PC-3 (cell line): Measurements from ENCODE around the gene AXIN2. TPM values are rescaled to one million over a fixed set of nuclear protein-coding genes. Genes with fewer than 3 reads are reported as not detected.

Experiments
- ATAC-seq: fragments of 200-7000 bp; cut with Tn5 transposase; 2 replicates; pipeline ENCODE4 v1.9.1; 2020; ENCODE audit warnings: mild to moderate bottlenecking, moderate library complexity
- BruUV-seq: library from RNA; stranded (reverse); fragments of 400-500 nt; replicated peaks from 2 replicates; lab custom pipeline; 2021; lab: Mats Ljungman, UMichigan
- CTCF ChIA-PET: fragments of 300-600 bp; sonication (Branson Sonifier 250); formaldehyde crosslinking; loops from one replicate; lab custom pipeline; 2022; ENCODE audit warnings: antibody characterized with exemption; lab: Charles Lee
- POLR2A ChIA-PET: fragments of 300-600 bp; sonication (Branson Sonifier 250); formaldehyde crosslinking; loops from one replicate; lab custom pipeline; 2022; ENCODE audit warnings: antibody characterized with exemption; ENCODE audit not compliant: unreplicated experiment; lab: Charles Lee
- DNase-seq: peaks from one replicate; pipeline ENCODE4 v3.0.0-alpha.2; 2015
- H2AFZ ChIP-seq: fragments of 300-600 bp; sonication (generic); 2 replicates; pipeline ENCODE4 v1.6.0; 2016; ENCODE audit warnings: antibody characterized with exemption, low read length
- H3F3A ChIP-seq: fragments of 300-600 bp; sonication (generic); one replicate; pipeline ENCODE4 v1.6.0; 2017; ENCODE audit warnings: antibody characterized with exemption, low read length, control low read depth, mild to moderate bottlenecking; ENCODE audit not compliant: unreplicated experiment
- H3K27ac ChIP-seq: fragments of 300-600 bp; sonication (generic); 2 replicates; pipeline ENCODE4 v1.5.1; 2016; ENCODE audit warnings: mild to moderate bottlenecking, low read length
- H3K27me3 ChIP-seq: fragments of 300-600 bp; sonication (generic); 2 replicates; pipeline ENCODE4 v1.6.1; 2016; ENCODE audit warnings: low read length, mixed read lengths
- H3K36me3 ChIP-seq: fragments of 300-600 bp; sonication (generic); 2 replicates; pipeline ENCODE4 v1.6.1; 2016; ENCODE audit warnings: low read depth, mixed run types, low read length, mixed read lengths
- H3K4me1 ChIP-seq: fragments of 300-600 bp; sonication (generic); 2 replicates; pipeline ENCODE4 v1.5.1; 2016; ENCODE audit warnings: low read length; ENCODE audit not compliant: insufficient read depth
- H3K4me2 ChIP-seq: fragments of 300-600 bp; sonication (generic); 2 replicates; pipeline ENCODE4 v1.6.0; 2016; ENCODE audit warnings: low read length
- H3K4me3 ChIP-seq: fragments of 300-600 bp; sonication (generic); 2 replicates; pipeline ENCODE4 v1.5.1; 2016; ENCODE audit warnings: mild to moderate bottlenecking, low read length, mixed read lengths
- H3K79me2 ChIP-seq: fragments of 300-600 bp; sonication (generic); 2 replicates; pipeline ENCODE4 v1.6.1; 2017; ENCODE audit warnings: low read length, mixed read lengths
- H3K9ac ChIP-seq: fragments of 300-600 bp; sonication (generic); 2 replicates; pipeline ENCODE4 v1.6.0; 2016; ENCODE audit warnings: mild to moderate bottlenecking, low read length
- H3K9me2 ChIP-seq: fragments of 300-600 bp; sonication (generic); replicated peaks from 2 replicates; pipeline ENCODE4 v1.6.1; 2016; ENCODE audit warnings: mixed run types, low read length, mixed read lengths
- H3K9me3 ChIP-seq: fragments of 300-600 bp; sonication (generic); 2 replicates; pipeline ENCODE4 v1.6.1; 2016; ENCODE audit warnings: low read length, mixed read lengths
- H4K20me1 ChIP-seq: fragments of 300-600 bp; sonication (generic); 2 replicates; pipeline ENCODE4 v1.6.1; 2016; ENCODE audit warnings: low read length, mixed read lengths
- CTCF ChIP-seq: fragments of 300-600 bp; sonication (generic); conservative IDR thresholded peaks from 2 replicates; pipeline ENCODE4 v1.5.1; 2017; ENCODE audit warnings: antibody characterized with exemption, low read depth, mild to moderate bottlenecking, low read length
- EZH2 ChIP-seq: fragments of 300-600 bp; sonication (generic); IDR thresholded peaks from one replicate; pipeline ENCODE4 v1.6.1; 2017; ENCODE audit warnings: antibody characterized with exemption, mild to moderate bottlenecking, low read length; ENCODE audit not compliant: unreplicated experiment
- EZH2phosphoT487 ChIP-seq: fragments of 300-600 bp; sonication (generic); IDR thresholded peaks from 2 replicates; pipeline ENCODE4 v1.6.1; 2018; ENCODE audit warnings: mild to moderate bottlenecking, antibody characterized with exemption, low read length, borderline replicate concordance
- intact Hi-C: fragments of 100-400 bp; cut with micrococcal nuclease; formaldehyde crosslinking; loops from 2 replicates; pipeline ENCODE4 v1.9.0; 2023
- total RNA-seq: library from RNA; depleted of rRNA; stranded (reverse); fragments of >200 nt; gene quantifications from 2 replicates; pipeline ENCODE4 v1.2.3, GENCODE V29; 2014

The AXIN2 gene
- total RNA-seq, 1 experiment from 2014 or later: 2.0 TPM

GRCh38 chr17:65576939-65577338, 15.5 kb upstream of the AXIN2 start:
- no peak for DNase-seq
- no peaks in the 10 kb centered on the region for H3K27me3 ChIP-seq
- no peak overlapping the region for H3K27ac ChIP-seq
- H3K4me3 ChIP-seq: no peak overlapping the region
- no peaks in the 10 kb centered on the region for H3F3A ChIP-seq
- H3K9ac ChIP-seq: no peak overlapping the region
- H2AFZ ChIP-seq: no peak overlapping the region
- no peaks in the 10 kb centered on the region for H3K36me3 ChIP-seq
- no peaks in the 10 kb centered on the region for H3K79me2 ChIP-seq
- intact Hi-C loops: no loop called here
- TF ChIP-seq CTCF: no peak
- no peak for TF ChIP-seq EZH2phosphoT487
- no peak for TF ChIP-seq EZH2
- no peak overlapping the region for H3K4me2 ChIP-seq
- no peaks in the 10 kb centered on the region for H4K20me1 ChIP-seq
- H3K4me1 ChIP-seq: no peaks in the 10 kb centered on the region
- ATAC-seq: no peak
- BruUV-seq: no TSS peak
- ChIA-PET POLR2A (no interaction called here), CTCF (no interaction called here)
- no peaks in the 10 kb centered on the region for H3K9me3 ChIP-seq
- no peaks in the 10 kb centered on the region for H3K9me2 ChIP-seq

- Histone ChIP-seq H3K9ac (no peak overlapping the region), H3K4me1 (no peaks in the 10 kb centered on the region), H3K9me2 (no peaks in the 10 kb centered on the region), H3K79me2 (no peaks in the 10 kb centered on the region), H3K27ac (no peak overlapping the region), H3K4me2 (no peak overlapping the region), H3K4me3 (no peak overlapping the region), H3K27me3 (no peaks in the 10 kb centered on the region), H2AFZ (no peak overlapping the region), H3F3A (no peaks in the 10 kb centered on the region), H3K36me3 (no peaks in the 10 kb centered on the region), H3K9me3 (no peaks in the 10 kb centered on the region), H4K20me1 (no peaks in the 10 kb centered on the region)
- no peak for ATAC-seq
- ChIA-PET CTCF (no interaction called here), POLR2A (no interaction called here)
- intact Hi-C loops: no loop called here
- TF ChIP-seq CTCF (no peak), EZH2phosphoT487 (no peak), EZH2 (no peak)
- no TSS peak for BruUV-seq
- no peak for DNase-seq
Observed at GRCh38 chr17:65573282-65573602, 11.8 kb upstream of the AXIN2 start.

- ChIA-PET CTCF (interaction anchor here (0.7 kb wide), 1 partner anchor 201 kb away, joined by 4 read pairs; no protein-coding TSS in a partner anchor), POLR2A (no interaction called here)
- Histone ChIP-seq H3K9me3 (no peaks in the 10 kb centered on the region), H3K36me3 (no peaks in the 10 kb centered on the region), H4K20me1 (no peaks in the 10 kb centered on the region), H2AFZ (no peak overlapping the region), H3K27me3 (no peaks in the 10 kb centered on the region), H3K4me3 (no peak overlapping the region), H3K9ac (no peak overlapping the region), H3F3A (no peaks in the 10 kb centered on the region), H3K4me2 (no peak overlapping the region), H3K9me2 (no peaks in the 10 kb centered on the region), H3K79me2 (no peaks in the 10 kb centered on the region), H3K27ac (no peak overlapping the region), H3K4me1 (no peaks in the 10 kb centered on the region)
- intact Hi-C loops: no loop called here
- TF ChIP-seq CTCF (no peak), EZH2 (no peak), EZH2phosphoT487 (no peak)
- BruUV-seq: no TSS peak
- DNase-seq: no peak
- no peak for ATAC-seq
Observed at GRCh38 chr17:65572581-65573281, 11.3 kb upstream of the AXIN2 start.
